Stimulated activated CD4-positive, alpha-beta T cell treated with anti-CD3 and anti-CD28 coated beads, Interleukin-12 subunit alpha, Interleukin-12 subunit beta, amount 100 ng/mL, for 48 hours (primary cell): ENCODE data around the gene SPRR1A.

ENCODE experiments used
- DNase-seq, 3 donors: peaks; one replicate each; pipeline ENCODE4 v3.0.0-alpha.2; 2020; ENCODE audit warnings: low read depth in 2 of 3, low spot score in 1 of 3

The SPRR1A gene

DNA sequence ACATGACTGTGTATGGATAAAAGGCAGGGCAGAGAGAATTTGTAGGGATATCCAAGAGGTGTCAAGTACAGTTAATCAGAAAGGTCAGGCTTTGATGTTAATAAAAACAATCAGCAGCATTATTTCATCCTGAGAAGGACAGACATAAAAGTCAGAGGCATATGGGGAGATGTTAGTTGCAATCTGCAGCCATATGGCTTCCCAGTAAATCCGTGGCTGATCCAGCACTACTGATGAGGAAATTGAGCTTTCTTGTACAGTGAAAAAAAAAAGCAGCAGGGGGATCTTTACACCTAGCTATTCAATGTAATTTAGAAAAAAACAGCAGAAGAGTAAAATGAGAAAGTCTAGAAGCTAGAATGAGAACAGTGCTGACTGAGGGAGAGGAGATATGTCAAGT is 44.9 kb downstream of the SPRR1A start:
- no peak for DNase-seq

- DNase-seq = no peak
These were observed 47.0 kb downstream of the SPRR1A start, which contains the start of gene SPRR1B for GRCh38 chr1:153030895-153031294. Gene SPRR1B (plus strand): TSS chr1:153031203. CDS start chr1:153032346, 1,143 bp downstream.

DNA sequence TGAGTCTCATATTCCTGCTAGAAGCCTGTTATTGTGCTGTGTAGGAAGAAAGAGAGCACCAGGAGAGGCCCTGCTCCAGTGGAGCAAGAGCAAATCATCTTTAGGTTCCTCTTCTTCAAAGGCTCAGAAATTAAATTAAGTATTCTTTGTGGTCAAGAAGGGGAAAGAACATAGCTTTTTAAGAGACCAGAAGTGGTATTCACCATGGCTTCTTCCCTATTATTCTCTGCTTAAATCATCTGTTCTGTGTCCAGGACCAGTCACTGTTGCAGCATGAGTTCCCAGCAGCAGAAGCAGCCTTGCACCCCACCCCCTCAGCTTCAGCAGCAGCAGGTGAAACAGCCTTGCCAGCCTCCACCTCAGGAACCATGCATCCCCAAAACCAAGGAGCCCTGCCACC is 48.2 kb downstream of the SPRR1A start:
- DNase-seq = no peak

DNA sequence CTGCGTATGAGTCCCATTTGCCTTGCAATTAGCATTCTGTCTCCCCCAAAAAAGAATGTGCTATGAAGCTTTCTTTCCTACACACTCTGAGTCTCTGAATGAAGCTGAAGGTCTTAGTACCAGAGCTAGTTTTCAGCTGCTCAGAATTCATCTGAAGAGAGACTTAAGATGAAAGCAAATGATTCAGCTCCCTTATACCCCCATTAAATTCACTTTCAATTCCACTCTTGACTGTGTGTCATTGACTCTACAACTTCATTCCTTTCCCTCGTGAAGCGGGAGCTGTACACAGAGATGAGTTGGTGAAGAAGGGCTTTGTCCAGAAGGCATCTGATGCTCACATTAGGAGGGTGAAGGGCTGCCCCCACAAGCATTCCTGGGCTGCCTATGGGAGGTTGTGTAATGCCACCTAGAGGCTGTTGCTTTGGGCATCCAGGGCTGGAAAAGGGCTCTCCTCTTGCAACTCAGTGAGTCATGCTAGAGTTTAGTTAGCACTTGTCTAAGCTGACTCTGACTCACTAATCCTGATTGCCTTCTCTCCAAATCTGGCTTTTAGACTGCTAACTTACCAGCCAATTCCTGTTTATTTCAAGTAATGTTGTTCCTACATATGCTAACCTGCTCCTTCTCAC is 48.9 kb downstream of the SPRR1A start:
- DNase-seq = no peak

DNA sequence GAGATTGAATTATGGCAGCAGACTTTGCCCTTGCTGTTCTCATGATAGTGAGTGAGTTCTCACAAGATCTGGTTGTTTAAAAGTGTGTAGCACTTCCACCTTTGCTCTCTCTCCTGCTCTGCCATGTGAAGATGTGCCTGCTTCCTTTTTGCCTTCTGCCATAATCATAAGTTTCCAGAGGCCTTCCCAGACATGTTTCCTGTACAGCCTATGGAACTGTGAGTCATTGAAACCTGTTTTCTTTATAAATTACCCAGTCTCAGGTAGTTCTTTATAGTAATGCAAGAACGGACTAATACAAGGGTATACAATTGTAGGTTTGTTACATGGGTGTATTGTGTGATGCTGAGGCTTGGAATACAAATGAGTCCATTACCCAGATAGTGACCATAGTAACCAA is 51.3 kb downstream of the SPRR1A start:
- DNase-seq = no peak
